ENCODE results near the gene FST.

The FST gene

GRCh38 chr5:53476019-53476418, 4.4 kb upstream of the FST start:
- Histone ChIP-seq H3F3A (ENCODE audit: insufficient read depth, low read length) (peaks cover 5% of the 10 kb centered on the region; the same call in 1 of the 2 replicates), H3K36me3 (replicated peaks; ENCODE audit: insufficient read depth, low read length) (no peaks in the 10 kb centered on the region), H3K27ac (ENCODE audit: low read length) (no peak overlapping the region), H4K20me1 (ENCODE audit: insufficient read depth, low read length) (no peaks in the 10 kb centered on the region), H3K9ac (ENCODE audit: low read length) (no peak overlapping the region), H3K4me3 (ENCODE audit: low read length) (no peak overlapping the region), H3K4me1 (ENCODE audit: low read length) (0 out of 2 replicates have a peak, but pooled peaks cover 3% of the 10 kb centered on the region), H3K27me3 (replicated peaks; ENCODE audit: insufficient read depth, low read length) (0 out of 2 replicates have a peak, but pooled peaks cover 4% of the 10 kb centered on the region), H2AFZ (ENCODE audit: low read length) (no peak overlapping the region), H3K9me2 (replicated peaks; ENCODE audit: insufficient read depth, low read length) (no peaks in the 10 kb centered on the region), H3K9me3 (replicated peaks; ENCODE audit: insufficient read depth, low read length) (no peaks in the 10 kb centered on the region), H3K79me2 (ENCODE audit: low read length) (no peaks in the 10 kb centered on the region), H3K4me2 (ENCODE audit: low read depth, low read length) (no peak overlapping the region)
- TF ChIP-seq EZH2 (optimal IDR thresholded peaks at IDR 0.05; ENCODE audit: low read depth, low read length), result no peak
- no peak for TF ChIP-seq EZH2phosphoT487 (IDR thresholded peaks at IDR 0.05; ENCODE audit: low read length)
- no peak for TF ChIP-seq CTCF (IDR thresholded peaks at IDR 0.05; ENCODE audit: low read length)
- no peak for DNase-seq

GRCh38 chr5:53476531-53477480, 3.6 kb upstream of the FST start:
- no peaks in the 10 kb centered on the region for H3K79me2 ChIP-seq (ENCODE audit: low read length)
- no peaks in the 10 kb centered on the region for H3K9me3 ChIP-seq (replicated peaks; ENCODE audit: insufficient read depth, low read length)
- H3K4me3 ChIP-seq (ENCODE audit: low read length), result no peak overlapping the region
- H3K4me1 ChIP-seq (ENCODE audit: low read length), result 0 out of 2 replicates have a peak, but pooled peaks cover 5% of the 10 kb centered on the region
- H3K27ac ChIP-seq (ENCODE audit: low read length), result no peak overlapping the region
- H3K9ac ChIP-seq (ENCODE audit: low read length), result no peak overlapping the region
- no peaks in the 10 kb centered on the region for H3K36me3 ChIP-seq (replicated peaks; ENCODE audit: insufficient read depth, low read length)
- DNase-seq, result no peak
- no peak overlapping the region for H2AFZ ChIP-seq (ENCODE audit: low read length)
- no peaks in the 10 kb centered on the region for H4K20me1 ChIP-seq (ENCODE audit: insufficient read depth, low read length)
- TF ChIP-seq EZH2phosphoT487 (IDR thresholded peaks at IDR 0.05; ENCODE audit: low read length), result no peak
- no peak for TF ChIP-seq CTCF (IDR thresholded peaks at IDR 0.05; ENCODE audit: low read length)
- no peak for TF ChIP-seq EZH2 (optimal IDR thresholded peaks at IDR 0.05; ENCODE audit: low read depth, low read length)
- H3F3A ChIP-seq (ENCODE audit: insufficient read depth, low read length), result peaks cover 10% of the 10 kb centered on the region; the same call in 1 of the 2 replicates
- H3K9me2 ChIP-seq (replicated peaks; ENCODE audit: insufficient read depth, low read length), result no peaks in the 10 kb centered on the region
- 0 out of 2 replicates have a peak, but pooled peaks cover 4% of the 10 kb centered on the region for H3K27me3 ChIP-seq (replicated peaks; ENCODE audit: insufficient read depth, low read length)
- no peak overlapping the region for H3K4me2 ChIP-seq (ENCODE audit: low read depth, low read length)

- Histone ChIP-seq H3F3A (ENCODE audit: insufficient read depth, low read length) (peaks cover 10% of the 10 kb centered on the region; the same call in 1 of the 2 replicates), H3K9me3 (replicated peaks; ENCODE audit: insufficient read depth, low read length) (no peaks in the 10 kb centered on the region), H3K4me1 (ENCODE audit: low read length) (0 out of 2 replicates have a peak, but pooled peaks cover 5% of the 10 kb centered on the region), H3K27ac (ENCODE audit: low read length) (no peak overlapping the region), H3K9ac (ENCODE audit: low read length) (no peak overlapping the region), H2AFZ (ENCODE audit: low read length) (0 out of 2 replicates have a peak overlapping the region, but pooled peaks have one; percentile 11), H3K27me3 (replicated peaks; ENCODE audit: insufficient read depth, low read length) (0 out of 2 replicates have a peak, but pooled peaks cover 4% of the 10 kb centered on the region), H3K79me2 (ENCODE audit: low read length) (no peaks in the 10 kb centered on the region), H3K9me2 (replicated peaks; ENCODE audit: insufficient read depth, low read length) (no peaks in the 10 kb centered on the region), H3K4me3 (ENCODE audit: low read length) (peak overlapping the region; percentile 41), H3K36me3 (replicated peaks; ENCODE audit: insufficient read depth, low read length) (no peaks in the 10 kb centered on the region), H4K20me1 (ENCODE audit: insufficient read depth, low read length) (no peaks in the 10 kb centered on the region), H3K4me2 (ENCODE audit: low read depth, low read length) (peak overlapping the region; percentile 93)
- DNase-seq, result peak; percentile 69
- TF ChIP-seq EZH2phosphoT487 (IDR thresholded peaks at IDR 0.05; ENCODE audit: low read length) (no peak), EZH2 (optimal IDR thresholded peaks at IDR 0.05; ENCODE audit: low read depth, low read length) (no peak), CTCF (IDR thresholded peaks at IDR 0.05; ENCODE audit: low read length) (peak; percentile 74)
These were observed 1.9 kb upstream of the FST start for GRCh38 chr5:53478411-53479044.
